Measurements from ENCODE around the gene MLXIP. TPM values are rescaled to one million over a fixed set of nuclear protein-coding genes. Genes with fewer than 3 reads are reported as not detected.
"Not testable (repeated sequence)": the region's sequence is repeated elsewhere in the genome, so short reads cannot be mapped to it uniquely, and the experiment has no call there.

MLXIP gene
- polyA plus RNA-seq, 1 donor from 2014 or later = 17.5 TPM

- Mint-ChIP-seq H3K4me3 (peak overlapping the region in 2 of 4 donors; percentile 58 to 78), H3K36me3 (peaks cover 11% of the 10 kb centered on the region), H3K4me1 (peaks cover 25 to 43% (median 42%) of the 10 kb centered on the region in 3 donors)
- H3K27ac Mint-ChIP-seq, H3K27me3 Mint-ChIP-seq, H3K9me3 Mint-ChIP-seq: not testable (repeated sequence)
Measured at GRCh38 chr12:122105496-122105895, 26.9 kb downstream of the MLXIP start.

- H3K4me1 Mint-ChIP-seq = peaks cover 20 to 38% (median 35%) of the 10 kb centered on the region in 3 donors
- H3K36me3 Mint-ChIP-seq = peaks cover 11% of the 10 kb centered on the region
- no peak overlapping the region for H3K27ac Mint-ChIP-seq
- H3K4me3 Mint-ChIP-seq = no peak overlapping the region
- no peaks in the 10 kb centered on the region for H3K9me3 Mint-ChIP-seq
- no peaks in the 10 kb centered on the region for H3K27me3 Mint-ChIP-seq
Measured at GRCh38 chr12:122106843-122107242, 28.3 kb downstream of the MLXIP start.

- Mint-ChIP-seq H3K27me3 (no peaks in the 10 kb centered on the region), H3K27ac (no peak overlapping the region), H3K4me1 (peaks cover 20 to 40% (median 39%) of the 10 kb centered on the region in 3 donors), H3K36me3 (peaks cover 14% of the 10 kb centered on the region), H3K4me3 (no peak overlapping the region), H3K9me3 (no peaks in the 10 kb centered on the region)
Measured at GRCh38 chr12:122107261-122107660, 28.7 kb downstream of the MLXIP start.

- Mint-ChIP-seq H3K27me3 (no peaks in the 10 kb centered on the region), H3K4me1 (peaks cover 6 to 23% (median 22%) of the 10 kb centered on the region in 3 donors), H3K4me3 (no peak overlapping the region), H3K27ac (no peak overlapping the region), H3K9me3 (no peaks in the 10 kb centered on the region), H3K36me3 (peaks cover 9% of the 10 kb centered on the region)
Measured at GRCh38 chr12:122111089-122111641, 32.6 kb downstream of the MLXIP start.

- H3K27ac Mint-ChIP-seq = no peak overlapping the region
- H3K36me3 Mint-ChIP-seq = peaks cover 2% of the 10 kb centered on the region
- H3K27me3 Mint-ChIP-seq = no peaks in the 10 kb centered on the region
- H3K9me3 Mint-ChIP-seq = no peaks in the 10 kb centered on the region
- H3K4me3 Mint-ChIP-seq = no peak overlapping the region
- peaks cover 6 to 21% (median 18%) of the 10 kb centered on the region in 3 donors for H3K4me1 Mint-ChIP-seq
Measured at GRCh38 chr12:122116707-122117535, 38.4 kb downstream of the MLXIP start.

- Mint-ChIP-seq H3K36me3 (no peaks in the 10 kb centered on the region), H3K27me3 (no peaks in the 10 kb centered on the region), H3K27ac (no peak overlapping the region), H3K4me3 (no peak overlapping the region), H3K4me1 (peaks cover 8 to 21% (median 15%) of the 10 kb centered on the region in 3 donors), H3K9me3 (no peaks in the 10 kb centered on the region)
Measured at GRCh38 chr12:122117979-122118378, 39.4 kb downstream of the MLXIP start.

GRCh38 chr12:122121341-122121740 lies 42.8 kb downstream of the MLXIP start:
- Mint-ChIP-seq H3K27ac (peak overlapping the region in 2 of 3 donors; percentile 6 to 8), H3K4me1 (peaks cover 14 to 33% (median 18%) of the 10 kb centered on the region in 3 donors)
- H3K4me3 Mint-ChIP-seq, H3K36me3 Mint-ChIP-seq, H3K9me3 Mint-ChIP-seq, H3K27me3 Mint-ChIP-seq: not testable (repeated sequence)

GRCh38 chr12:122121745-122122144 lies 43.2 kb downstream of the MLXIP start:
- Mint-ChIP-seq H3K4me3 (peak overlapping the region in 1 of 4 donors; percentile 32), H3K9me3 (no peaks in the 10 kb centered on the region), H3K36me3 (no peaks in the 10 kb centered on the region), H3K27me3 (no peaks in the 10 kb centered on the region), H3K27ac (peak overlapping the region in 2 of 3 donors; percentile 6 to 8), H3K4me1 (peaks cover 14 to 33% (median 18%) of the 10 kb centered on the region in 3 donors)

- H3K9me3 Mint-ChIP-seq = no peaks in the 10 kb centered on the region
- no peaks in the 10 kb centered on the region for H3K27me3 Mint-ChIP-seq
- H3K36me3 Mint-ChIP-seq = no peaks in the 10 kb centered on the region
- peak overlapping the region in 1 of 3 donors; percentile 30 for H3K27ac Mint-ChIP-seq
- H3K4me1 Mint-ChIP-seq = peaks cover 14 to 27% (median 16%) of the 10 kb centered on the region in 3 donors
- peak overlapping the region in 2 of 4 donors; percentile 23 to 65 for H3K4me3 Mint-ChIP-seq
Measured at GRCh38 chr12:122123051-122123760, 44.6 kb downstream of the MLXIP start.

- H3K27me3 Mint-ChIP-seq = no peaks in the 10 kb centered on the region
- no peak overlapping the region for H3K27ac Mint-ChIP-seq
- peak overlapping the region in 1 of 4 donors; percentile 29 for H3K4me3 Mint-ChIP-seq
- H3K36me3 Mint-ChIP-seq = no peaks in the 10 kb centered on the region
- no peaks in the 10 kb centered on the region for H3K9me3 Mint-ChIP-seq
- H3K4me1 Mint-ChIP-seq = peaks cover 14 to 29% (median 16%) of the 10 kb centered on the region in 3 donors
Measured at GRCh38 chr12:122123761-122124145, 45.2 kb downstream of the MLXIP start.

- H3K4me1 Mint-ChIP-seq = peaks cover 14 to 27% (median 16%) of the 10 kb centered on the region in 3 donors
Measured at GRCh38 chr12:122124370-122124769, 45.8 kb downstream of the MLXIP start.

GRCh38 chr12:122125452-122126341 lies 47.1 kb downstream of the MLXIP start:
- Mint-ChIP-seq H3K4me3 (no peak overlapping the region), H3K9me3 (no peaks in the 10 kb centered on the region), H3K27ac (peak overlapping the region in 1 of 3 donors; percentile 48), H3K4me1 (peaks cover 8 to 23% (median 14%) of the 10 kb centered on the region in 3 donors), H3K27me3 (no peaks in the 10 kb centered on the region), H3K36me3 (no peaks in the 10 kb centered on the region)

More at GRCh38 chr12:122124370-122124769, 45.8 kb downstream of the MLXIP start:
- H3K9me3 Mint-ChIP-seq = no peaks in the 10 kb centered on the region
- no peak overlapping the region for H3K27ac Mint-ChIP-seq
- H3K4me3 Mint-ChIP-seq = no peak overlapping the region
- H3K36me3 Mint-ChIP-seq = no peaks in the 10 kb centered on the region
- H3K27me3 Mint-ChIP-seq = no peaks in the 10 kb centered on the region

- H3K4me3 Mint-ChIP-seq = no peak overlapping the region
- H3K27ac Mint-ChIP-seq = peak overlapping the region in 1 of 3 donors; percentile 48
- no peaks in the 10 kb centered on the region for H3K36me3 Mint-ChIP-seq
- H3K4me1 Mint-ChIP-seq = peaks cover 8 to 22% (median 14%) of the 10 kb centered on the region in 3 donors
- no peaks in the 10 kb centered on the region for H3K9me3 Mint-ChIP-seq
- no peaks in the 10 kb centered on the region for H3K27me3 Mint-ChIP-seq
Measured at GRCh38 chr12:122126342-122126635, 47.7 kb downstream of the MLXIP start.

- Mint-ChIP-seq H3K36me3 (no peaks in the 10 kb centered on the region), H3K27ac (no peak overlapping the region)
Measured at GRCh38 chr12:122126713-122127597, 48.4 kb downstream of the MLXIP start.

More at GRCh38 chr12:122126713-122127597, 48.4 kb downstream of the MLXIP start:
- no peak overlapping the region for H3K4me3 Mint-ChIP-seq
- no peaks in the 10 kb centered on the region for H3K9me3 Mint-ChIP-seq
- H3K27me3 Mint-ChIP-seq = no peaks in the 10 kb centered on the region
- H3K4me1 Mint-ChIP-seq = peaks cover 4 to 16% (median 8%) of the 10 kb centered on the region in 3 donors
